Mesenchymal stem cell (in vitro differentiated cells and primary cell): ENCODE data around the gene CDH10.

Source experiments
- DNase-seq: peaks from one replicate; pipeline ENCODE4 v3.0.0-alpha.2; 2013
- H2AFZ ChIP-seq: one replicate; pipeline ENCODE4 v1.6.1; 2013; ENCODE audit warnings: low read depth, mild to moderate bottlenecking, control low read depth, inconsistent platforms, low read length, moderate library complexity
- H2AK5ac ChIP-seq: 2 replicates; pipeline ENCODE4 v1.6.1; 2013; ENCODE audit warnings: low read length, moderate library complexity, mild to moderate bottlenecking, inconsistent platforms; ENCODE audit not compliant: severe bottlenecking
- H2BK120ac ChIP-seq: one replicate; pipeline ENCODE4 v1.6.1; 2013; ENCODE audit warnings: low read depth, mild to moderate bottlenecking, inconsistent platforms, low read length, moderate library complexity
- H2BK12ac ChIP-seq, 2 experiments: one replicate each; pipeline ENCODE4 v1.6.1; 2013; ENCODE audit warnings: inconsistent platforms in 2 of 2, low read length in 2 of 2, mild to moderate bottlenecking in 2 of 2, moderate library complexity in 2 of 2, control low read depth in 1 of 2
- H2BK15ac ChIP-seq: one replicate; pipeline ENCODE4 v1.6.1; 2013; ENCODE audit warnings: mild to moderate bottlenecking, low read depth, inconsistent platforms; ENCODE audit not compliant: poor library complexity, severe bottlenecking
- H2BK5ac ChIP-seq: 2 replicates; pipeline ENCODE4 v1.6.1; 2013; ENCODE audit warnings: low read depth, mild to moderate bottlenecking, low read length, control low read depth, inconsistent platforms; ENCODE audit not compliant: poor library complexity, severe bottlenecking
- H3K14ac ChIP-seq, 2 experiments: one replicate each; pipeline ENCODE4 v1.6.1; 2013; ENCODE audit warnings: inconsistent platforms in 2 of 2, low read length in 2 of 2, control low read depth in 1 of 2, mild to moderate bottlenecking in 1 of 2, moderate library complexity in 1 of 2
- H3K18ac ChIP-seq, 2 experiments: one replicate each; pipeline ENCODE4 v1.6.1; 2013; ENCODE audit warnings: inconsistent platforms in 2 of 2, low read length in 2 of 2, control low read depth in 1 of 2, low read depth in 1 of 2, mild to moderate bottlenecking in 1 of 2
- H3K23ac ChIP-seq, 2 experiments: one replicate each; pipeline ENCODE4 v1.6.1; 2013; ENCODE audit warnings: inconsistent platforms in 2 of 2, low read length in 2 of 2, mild to moderate bottlenecking in 2 of 2, moderate library complexity in 2 of 2, control low read depth in 1 of 2
- H3K27ac ChIP-seq: 2 replicates; pipeline ENCODE4 v1.5.1; 2013; ENCODE audit warnings: mild to moderate bottlenecking, moderate library complexity, low read length, control low read depth, inconsistent platforms; ENCODE audit not compliant: poor library complexity, severe bottlenecking
- H3K27me3 ChIP-seq, 2 experiments: 2 replicates each; pipeline versions ENCODE4 v1.6.1 to v1.7.0; 2013; ENCODE audit warnings: low read length in 2 of 2, mild to moderate bottlenecking in 2 of 2, moderate library complexity in 2 of 2, control low read depth in 1 of 2, inconsistent platforms in 1 of 2; ENCODE audit not compliant: control insufficient read depth in 1 of 2, insufficient read depth in 1 of 2
- H3K36me3 ChIP-seq, 2 experiments: 2 replicates each; pipeline versions ENCODE4 v1.6.1 to v1.7.0; 2013; ENCODE audit warnings: low read length in 2 of 2, control low read depth in 1 of 2, inconsistent platforms in 1 of 2, low read depth in 1 of 2, mild to moderate bottlenecking in 1 of 2; ENCODE audit not compliant: insufficient read depth in 2 of 2, control insufficient read depth in 1 of 2
- H3K4ac ChIP-seq, 2 experiments: one replicate each; pipeline ENCODE4 v1.6.1; 2013; ENCODE audit warnings: inconsistent platforms in 2 of 2, low read length in 2 of 2, mild to moderate bottlenecking in 2 of 2, moderate library complexity in 2 of 2, control low read depth in 1 of 2, low read depth in 1 of 2
- H3K4me1 ChIP-seq: 2 replicates; pipeline ENCODE4 v1.6.1; 2013; ENCODE audit warnings: low read depth, low read length, control low read depth; ENCODE audit not compliant: control insufficient read depth, insufficient read depth
- H3K4me2 ChIP-seq: 2 replicates; pipeline ENCODE4 v1.6.1; 2013; ENCODE audit warnings: low read length, mild to moderate bottlenecking, inconsistent platforms; ENCODE audit not compliant: poor library complexity, severe bottlenecking
- H3K4me3 ChIP-seq, 2 experiments: 2 replicates each; pipeline versions ENCODE4 v1.5.1 to v1.7.0; 2013; ENCODE audit warnings: low read length in 2 of 2, mild to moderate bottlenecking in 2 of 2, control low read depth in 1 of 2, low read depth in 1 of 2; ENCODE audit not compliant: insufficient read depth in 1 of 2
- H3K79me1 ChIP-seq: replicated peaks from 2 replicates; pipeline ENCODE4 v1.6.1; 2013; ENCODE audit warnings: mild to moderate bottlenecking, control low read depth, low read length, inconsistent platforms; ENCODE audit not compliant: poor library complexity, severe bottlenecking
- H3K9ac ChIP-seq: 2 replicates; pipeline ENCODE4 v1.7.0; 2013; ENCODE audit warnings: mild to moderate bottlenecking, low read length, moderate library complexity
- H3K9me3 ChIP-seq: 2 replicates; pipeline ENCODE4 v1.7.0; 2013; ENCODE audit warnings: mild to moderate bottlenecking, low read length; ENCODE audit not compliant: control insufficient read depth
- H4K8ac ChIP-seq: one replicate; pipeline ENCODE4 v1.6.1; 2013; ENCODE audit warnings: inconsistent platforms, mild to moderate bottlenecking, low read length, moderate library complexity
- H4K91ac ChIP-seq: one replicate; pipeline ENCODE4 v1.6.1; 2013; ENCODE audit warnings: mild to moderate bottlenecking, low read length, inconsistent platforms
- WGBS: methylation state at CpG from one replicate; pipeline ENCODE4 v1.1.7; 2013; ENCODE audit warnings: mixed read lengths; 5-methylcytosine and 5-hydroxymethylcytosine counted together

CDH10 gene

GRCh38 chr5:24510523-24510988 is 134.2 kb downstream of the CDH10 start:
- Histone ChIP-seq H4K91ac (no peak overlapping the region), H3K36me3 (no peaks in the 10 kb centered on the region), H3K9me3 (no peaks in the 10 kb centered on the region), H2AK5ac (no peak overlapping the region), H2AFZ (no peak overlapping the region), H3K27ac (no peak overlapping the region), H3K9ac (no peak overlapping the region), H2BK5ac (no peak overlapping the region), H2BK12ac (no peak overlapping the region), H3K18ac (no peak overlapping the region), H3K27me3 (no peaks in the 10 kb centered on the region), H3K14ac (no peak overlapping the region), H2BK15ac (no peak overlapping the region), H3K79me1 (no peaks in the 10 kb centered on the region), H3K4ac (no peak overlapping the region), H4K8ac (no peak overlapping the region), H3K23ac (no peak overlapping the region), H2BK120ac (no peak overlapping the region), H3K4me3 (no peak overlapping the region), H3K4me2 (no peak overlapping the region), H3K4me1 (no peaks in the 10 kb centered on the region)
- DNase-seq: no peak

- Histone ChIP-seq H3K14ac (no peak overlapping the region), H2BK5ac (no peak overlapping the region), H4K91ac (no peak overlapping the region), H2AK5ac (no peak overlapping the region), H3K4me3 (no peak overlapping the region), H3K23ac (no peak overlapping the region), H2BK15ac (no peak overlapping the region), H3K27me3 (no peaks in the 10 kb centered on the region), H3K4me1 (no peaks in the 10 kb centered on the region), H3K4ac (no peak overlapping the region), H3K4me2 (no peak overlapping the region), H3K9me3 (no peaks in the 10 kb centered on the region), H3K36me3 (no peaks in the 10 kb centered on the region), H3K9ac (no peak overlapping the region), H3K27ac (no peak overlapping the region), H3K18ac (no peak overlapping the region), H2AFZ (no peak overlapping the region), H2BK12ac (no peak overlapping the region), H3K79me1 (no peaks in the 10 kb centered on the region), H4K8ac (no peak overlapping the region), H2BK120ac (no peak overlapping the region)
- 93% methylated on average over 1 of the region's 3 CpGs for WGBS
- no peak for DNase-seq
Observed at GRCh38 chr5:24509943-24510342, 134.8 kb downstream of the CDH10 start.

GRCh38 chr5:24505258-24505657 is 139.5 kb downstream of the CDH10 start:
- Histone ChIP-seq H2BK12ac (no peak overlapping the region), H2BK120ac (no peak overlapping the region), H2BK5ac (no peak overlapping the region), H3K14ac (no peak overlapping the region), H3K36me3 (no peaks in the 10 kb centered on the region), H3K79me1 (no peaks in the 10 kb centered on the region), H3K4me2 (no peak overlapping the region), H3K4me1 (no peaks in the 10 kb centered on the region), H4K91ac (no peak overlapping the region), H3K4ac (no peak overlapping the region), H4K8ac (no peak overlapping the region), H3K18ac (no peak overlapping the region), H3K9ac (no peak overlapping the region), H3K23ac (no peak overlapping the region), H3K4me3 (no peak overlapping the region), H3K27me3 (no peaks in the 10 kb centered on the region), H3K9me3 (no peaks in the 10 kb centered on the region), H3K27ac (no peak overlapping the region), H2BK15ac (no peak overlapping the region), H2AFZ (no peak overlapping the region), H2AK5ac (no peak overlapping the region)
- DNase-seq: no peak

GRCh38 chr5:24497591-24498157 is 147.1 kb downstream of the CDH10 start:
- Histone ChIP-seq H3K9me3 (no peaks in the 10 kb centered on the region), H2BK15ac (no peak overlapping the region), H4K8ac (no peak overlapping the region), H3K4me1 (no peaks in the 10 kb centered on the region), H3K27me3 (no peaks in the 10 kb centered on the region), H3K4me2 (no peak overlapping the region), H2BK5ac (no peak overlapping the region), H2AK5ac (no peak overlapping the region), H4K91ac (no peak overlapping the region), H2BK12ac (no peak overlapping the region), H3K9ac (no peak overlapping the region), H3K79me1 (no peaks in the 10 kb centered on the region), H3K14ac (no peak overlapping the region), H3K18ac (no peak overlapping the region), H3K36me3 (no peaks in the 10 kb centered on the region), H3K4ac (no peak overlapping the region), H2BK120ac (no peak overlapping the region), H3K27ac (no peak overlapping the region), H3K4me3 (no peak overlapping the region), H2AFZ (no peak overlapping the region), H3K23ac (no peak overlapping the region)
- no peak for DNase-seq
- 91% methylated on average over 3 of the region's 5 CpGs for WGBS
